Stromal cell of bone marrow (primary cell): Measurements from ENCODE around the gene SMYD3.

Source experiments
- DNase-seq: peaks from one replicate; pipeline ENCODE4 v3.0.0-alpha.2; 2012; ENCODE audit warnings: low read depth

The SMYD3 gene

GRCh38 chr1:246147524-246148461, 359.3 kb downstream of the SMYD3 start:
- no peak for DNase-seq

DNA sequence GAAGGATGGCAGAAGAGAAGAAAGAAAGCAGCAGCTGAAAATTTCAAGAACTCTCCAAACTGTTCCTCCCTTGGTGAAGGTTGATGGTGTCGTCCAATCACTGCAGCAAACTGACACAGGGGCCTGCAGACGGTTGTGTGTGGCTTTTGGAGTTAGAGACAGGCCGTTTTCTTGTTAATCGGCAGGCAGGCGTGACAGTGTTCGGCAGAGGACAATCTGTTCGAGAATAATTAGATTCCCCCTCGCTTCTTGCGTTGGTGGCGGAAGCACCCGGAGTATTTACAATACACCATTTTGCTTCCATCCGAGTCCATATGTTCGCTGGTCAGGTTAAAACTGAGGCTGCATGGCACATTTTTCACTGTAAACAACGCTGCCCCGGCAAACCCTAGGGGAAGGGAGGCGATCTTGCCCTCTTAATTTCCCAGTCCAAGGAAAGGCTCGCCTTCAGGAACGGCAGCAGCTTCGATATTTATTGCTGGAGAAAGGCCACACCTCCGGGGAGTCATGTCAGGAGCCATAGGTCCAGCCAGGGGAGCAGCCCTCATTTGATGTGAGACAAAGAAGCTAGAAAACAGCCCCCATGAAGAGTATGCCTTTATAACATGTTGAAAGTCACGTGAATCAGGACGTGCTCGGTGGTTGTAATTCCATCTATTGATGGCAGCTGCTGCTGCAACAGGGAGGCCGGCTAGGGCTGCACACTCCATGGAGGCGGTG, 360.1 kb downstream of the SMYD3 start:
- no peak for DNase-seq

DNA sequence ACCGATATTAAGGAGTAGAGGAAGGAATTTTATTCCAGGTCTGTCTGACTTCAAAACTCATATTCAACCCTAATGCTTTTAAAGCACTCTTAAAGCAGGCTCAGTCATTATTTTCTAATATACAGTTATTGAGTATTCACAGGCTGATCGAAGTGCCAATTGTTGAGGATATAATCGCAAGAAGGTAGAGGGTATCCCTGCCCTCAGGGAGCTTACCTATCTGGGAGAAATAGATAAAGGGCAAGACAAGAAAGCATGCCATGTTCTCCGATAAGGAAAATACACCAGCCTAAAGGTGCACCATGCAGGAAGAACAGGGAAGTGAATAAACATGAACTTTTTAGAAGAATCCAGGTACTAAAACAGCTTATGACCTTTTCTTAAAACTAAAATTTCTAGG, 361.2 kb downstream of the SMYD3 start:
- DNase-seq, result no peak

- no peak for DNase-seq
These were observed 362.1 kb downstream of the SMYD3 start for GRCh38 chr1:246144931-246145330.

DNA sequence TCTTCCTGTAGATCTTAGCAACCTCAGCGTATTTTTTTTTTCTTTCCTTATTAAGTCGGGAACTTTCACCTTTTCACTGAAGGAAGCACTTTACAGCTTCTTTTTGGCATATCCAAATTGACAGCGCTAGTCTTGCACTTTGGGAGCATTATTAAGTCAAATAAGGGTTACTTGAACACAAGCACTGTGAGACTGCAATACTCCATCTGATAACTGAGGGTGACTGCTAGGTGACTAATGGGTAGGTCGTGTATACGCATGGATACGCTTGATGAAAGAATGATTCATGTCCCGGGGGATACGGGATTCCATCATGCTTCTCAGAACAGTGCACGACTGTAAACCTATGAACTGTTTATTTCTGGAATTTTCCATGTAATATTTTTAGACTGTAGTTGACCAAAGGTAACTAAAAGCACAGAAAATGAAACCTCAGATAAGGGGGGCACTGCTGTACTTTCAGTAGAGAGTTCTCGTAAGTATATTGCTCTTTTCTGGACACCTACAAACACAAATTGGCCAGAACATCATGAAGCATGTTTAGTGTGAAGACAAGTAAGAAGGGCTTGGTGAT, 364.7 kb downstream of the SMYD3 start:
- DNase-seq, result peak; percentile 94

DNA sequence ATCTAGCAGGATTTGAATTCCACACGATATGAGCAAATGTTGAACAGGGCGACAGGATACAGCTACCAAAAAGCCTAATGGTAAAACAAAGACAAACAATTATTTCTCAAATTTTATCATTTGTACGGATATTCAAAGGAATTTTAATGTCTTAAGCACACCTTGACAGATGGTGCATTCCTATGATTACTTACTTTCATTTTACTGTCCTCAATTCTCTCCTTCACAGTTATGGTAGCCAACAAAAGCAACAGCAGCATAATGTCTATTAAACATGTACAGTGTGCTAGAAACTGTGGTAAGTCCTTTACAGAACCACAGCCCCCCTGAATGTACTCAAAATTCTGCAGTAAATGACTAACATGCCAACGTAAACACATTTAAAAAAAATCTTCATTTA, 365.8 kb downstream of the SMYD3 start:
- no peak for DNase-seq

DNA sequence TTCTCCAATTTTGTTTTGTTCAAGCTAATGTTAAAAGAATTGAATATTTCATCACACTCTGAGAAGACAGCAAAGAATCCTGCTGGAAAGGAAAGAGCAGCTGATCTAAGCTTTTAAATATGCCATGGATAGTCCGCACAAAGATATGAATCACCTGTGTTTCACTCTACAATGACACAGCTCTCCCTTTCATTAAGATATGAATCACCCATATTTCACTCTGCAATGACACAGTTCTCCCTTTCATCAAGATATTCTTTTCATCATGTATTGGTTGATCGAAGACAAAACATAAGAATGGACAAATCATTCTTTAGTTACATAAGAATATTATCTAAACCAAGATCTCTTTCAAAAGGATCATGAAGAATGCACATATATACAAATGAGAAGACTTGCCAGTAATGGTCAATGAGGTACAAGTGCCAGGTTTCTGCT, 367.3 kb downstream of the SMYD3 start:
- peak; percentile 76 for DNase-seq

DNA sequence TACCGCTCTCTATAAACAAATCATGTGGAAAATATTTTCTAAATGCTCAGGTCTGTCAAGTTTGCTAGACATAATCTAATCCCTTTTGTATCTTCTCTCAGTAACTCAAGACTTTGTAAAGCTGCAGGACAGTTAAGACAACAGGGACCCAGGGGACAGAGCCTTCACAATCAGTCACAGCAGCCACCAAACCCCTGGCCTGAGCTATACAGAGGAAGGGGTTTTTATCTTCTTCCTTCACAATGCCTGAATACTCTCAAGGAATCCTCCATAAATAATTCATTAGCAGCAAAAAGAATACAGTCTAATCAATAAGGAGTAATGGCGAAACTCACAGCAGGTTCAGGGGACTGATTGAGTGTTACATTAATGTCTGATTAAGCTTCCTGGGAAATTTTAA, 368.3 kb downstream of the SMYD3 start:
- DNase-seq, result no peak

DNA sequence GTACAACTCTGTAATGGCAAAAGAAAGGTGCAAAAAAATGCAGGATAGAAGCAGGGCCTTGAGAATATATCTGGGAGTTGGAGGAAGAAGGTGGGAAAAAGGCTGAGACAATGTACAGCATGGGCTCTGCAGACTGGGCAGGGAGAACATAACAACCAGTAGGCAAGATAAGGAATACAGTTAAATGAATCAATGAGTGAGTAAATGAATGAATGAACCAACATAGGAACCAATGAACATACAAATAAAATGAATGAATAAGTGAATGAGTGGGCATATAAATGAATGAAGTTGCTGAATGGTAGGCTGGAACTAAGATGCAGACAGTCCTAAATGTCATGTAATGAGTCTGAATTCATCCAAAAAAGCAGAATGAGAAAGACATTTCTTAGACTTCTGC, 370.6 kb downstream of the SMYD3 start:
- DNase-seq, result no peak

- DNase-seq, result no peak
These were observed 372.3 kb downstream of the SMYD3 start for GRCh38 chr1:246134789-246135188.

DNA sequence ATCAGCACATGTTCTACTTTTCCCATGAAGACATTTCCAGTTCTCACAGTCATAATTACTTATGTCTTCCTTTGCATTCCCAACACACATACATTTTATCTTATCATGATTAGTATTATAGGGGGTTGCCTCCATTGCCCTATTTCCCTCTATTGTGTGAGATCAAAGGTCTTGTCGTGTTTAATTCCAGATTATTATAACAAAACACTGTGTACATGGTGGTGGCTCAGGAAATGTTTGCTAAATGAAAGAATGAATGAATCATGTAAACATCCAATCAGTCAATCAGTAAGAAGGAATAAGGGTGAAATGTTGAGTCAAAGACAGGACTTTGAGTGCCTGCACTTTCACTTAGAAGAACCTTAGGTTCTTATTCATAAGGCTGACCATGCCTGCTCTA, 376.0 kb downstream of the SMYD3 start:
- no peak for DNase-seq

DNA sequence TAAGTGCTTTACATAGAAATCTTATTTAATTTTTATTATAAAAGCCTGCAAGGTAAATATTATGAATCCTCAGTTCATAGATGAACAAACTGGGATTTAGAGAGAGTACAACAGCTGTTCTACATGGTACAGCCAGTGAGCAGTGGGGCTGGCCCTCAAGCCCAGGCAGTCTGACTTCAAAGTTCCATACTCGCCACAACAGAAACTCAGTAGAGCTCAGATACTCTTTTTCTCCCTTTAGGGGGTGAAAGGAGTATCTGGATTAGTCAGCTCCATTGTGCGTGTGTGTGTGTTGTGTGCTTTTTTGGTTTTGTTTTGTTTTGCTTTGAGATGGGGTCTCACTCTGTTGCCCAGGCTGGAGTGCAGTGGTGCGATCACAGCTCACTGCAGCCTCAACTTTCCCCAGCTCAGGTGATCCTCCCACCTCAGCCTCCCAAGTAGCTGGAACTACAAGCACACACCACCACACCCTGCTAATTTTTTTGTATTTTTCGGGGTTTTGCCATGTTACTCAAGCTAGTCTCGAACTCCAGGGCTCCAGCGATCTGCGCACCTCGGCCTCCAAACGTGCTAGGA, 378.5 kb downstream of the SMYD3 start:
- no peak for DNase-seq

GRCh38 chr1:246126580-246126979, 380.5 kb downstream of the SMYD3 start:
- DNase-seq, result no peak

- DNase-seq, result no peak
These were observed 385.0 kb downstream of the SMYD3 start for GRCh38 chr1:246122071-246122470.

DNA sequence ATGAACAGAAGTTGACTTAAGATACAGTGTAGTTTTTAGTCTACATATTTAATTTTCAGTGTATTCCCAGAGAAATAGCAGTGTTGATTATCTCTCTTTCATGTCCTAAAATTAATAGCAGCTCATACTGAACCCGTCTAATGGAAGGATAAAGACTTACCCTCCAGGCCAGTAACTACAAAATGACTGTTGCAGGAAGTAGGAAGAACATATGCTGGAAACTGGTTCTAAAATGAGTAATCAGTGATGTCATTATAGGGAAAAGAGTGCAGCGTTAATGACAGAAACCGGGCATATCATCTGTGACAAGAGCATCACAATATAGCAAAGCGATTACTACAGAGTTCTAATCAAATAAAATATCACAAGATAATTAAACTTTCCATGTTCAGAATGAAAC, 385.5 kb downstream of the SMYD3 start:
- no peak for DNase-seq

- peak; percentile 18 for DNase-seq
These were observed 389.9 kb downstream of the SMYD3 start for GRCh38 chr1:246117066-246117791.

DNA sequence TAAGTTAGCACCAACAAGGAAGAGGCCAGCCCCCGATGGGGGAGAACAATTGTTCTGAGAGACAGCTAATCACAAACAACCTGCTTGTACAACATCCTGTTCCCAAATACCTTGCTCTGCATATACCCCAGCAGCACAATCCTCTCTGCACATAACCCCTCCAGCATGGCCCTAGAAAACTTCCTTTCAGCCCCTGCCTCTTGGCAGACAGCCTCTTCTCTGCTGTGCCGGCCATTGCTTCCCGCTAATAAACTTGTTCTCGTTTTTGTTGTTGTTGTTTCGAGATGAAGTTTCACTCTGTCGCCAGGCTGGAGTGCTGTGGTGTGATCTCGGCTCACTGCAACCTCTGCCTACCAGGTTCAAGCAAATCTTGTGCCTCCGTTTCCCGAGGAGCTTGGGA, 392.7 kb downstream of the SMYD3 start:
- no peak for DNase-seq

- DNase-seq, result no peak
These were observed 393.5 kb downstream of the SMYD3 start for GRCh38 chr1:246113555-246114095.

DNA sequence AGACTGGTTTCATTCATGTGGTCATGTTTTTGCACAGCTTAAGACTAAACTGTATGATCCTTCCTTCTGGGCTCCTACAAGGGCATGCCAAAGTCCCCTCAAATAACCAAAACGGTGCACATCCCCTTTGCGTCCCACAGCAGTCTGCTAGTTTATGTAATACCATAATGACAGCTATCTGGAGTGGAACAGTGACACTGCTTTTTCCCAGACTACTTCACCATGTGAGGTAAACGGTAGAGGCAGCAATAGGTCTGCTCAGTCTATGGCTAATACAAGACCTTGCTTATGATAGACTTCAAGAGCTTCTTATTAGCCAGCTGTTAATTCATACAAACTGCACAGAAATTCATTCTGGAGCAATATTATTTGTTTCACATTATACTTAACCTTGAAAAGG, 395.5 kb downstream of the SMYD3 start:
- no peak for DNase-seq

GRCh38 chr1:246110343-246111219, 396.5 kb downstream of the SMYD3 start:
- no peak for DNase-seq
